ENCODE measurements around the gene AK8.

AK8 gene

GRCh38 chr9:132800038-132800648, 77.9 kb downstream of the AK8 start:
- TF ChIP-seq CTCF (IDR thresholded peaks at IDR 0.05; ENCODE audit: extremely low read depth, missing control alignments) = peak; percentile 78
- peak; percentile 75 for DNase-seq (ENCODE audit: low spot score)

- DNase-seq (ENCODE audit: low spot score) = no peak
- TF ChIP-seq CTCF (IDR thresholded peaks at IDR 0.05; ENCODE audit: extremely low read depth, missing control alignments) = no peak
These were observed 79.0 kb downstream of the AK8 start for GRCh38 chr9:132798817-132799790.

- no peak for DNase-seq (ENCODE audit: low spot score)
- no peak for TF ChIP-seq CTCF (IDR thresholded peaks at IDR 0.05; ENCODE audit: extremely low read depth, missing control alignments)
These were observed 80.0 kb downstream of the AK8 start for GRCh38 chr9:132797861-132798659.

GRCh38 chr9:132795511-132796303, 82.4 kb downstream of the AK8 start:
- no peak for TF ChIP-seq CTCF (IDR thresholded peaks at IDR 0.05; ENCODE audit: extremely low read depth, missing control alignments)
- no peak for DNase-seq (ENCODE audit: low spot score)

GRCh38 chr9:132794730-132795380, 83.2 kb downstream of the AK8 start:
- no peak for TF ChIP-seq CTCF (IDR thresholded peaks at IDR 0.05; ENCODE audit: extremely low read depth, missing control alignments)
- DNase-seq (ENCODE audit: low spot score) = no peak

Data from GM20000 (cell line).